Stomach (tissue), 9 donors: ENCODE results near the gene FNDC3B. TPM values are rescaled to one million over a fixed set of nuclear protein-coding genes. Genes with fewer than 3 reads are reported as not detected.
A peak's percentile ranks its signal among the peaks of the same experiment; 100 is the strongest.

Experiments
- DNase-seq, 2 donors: peaks; one replicate each; pipeline versions ENCODE4 v3.0.0 to v3.0.0-alpha.2; 2013 to 2019
- H3K27ac ChIP-seq, 5 donors: fragments of 200-600 bp in 4 of 5; sonication (generic) in 4 of 5; one replicate each; pipeline ENCODE4 v1.5.1; 2013 to 2019; ENCODE audit warnings: mild to moderate bottlenecking in 1 of 5, moderate library complexity in 1 of 5
- H3K27me3 ChIP-seq, 3 donors: fragments of 200-600 bp; sonication (generic); one replicate each; pipeline ENCODE4 v1.5.1; 2017 to 2019; ENCODE audit warnings: mixed run types in 1 of 3
- H3K36me3 ChIP-seq, 4 donors: fragments of 200-600 bp; sonication (generic); 1 replicate in 3 of 4; 2 replicates in 1 of 4; pipeline ENCODE4 v1.5.1; 2016 to 2019
- H3K4me1 ChIP-seq, 4 donors: fragments of 200-600 bp; sonication (generic); one replicate each; pipeline ENCODE4 v1.5.1; 2016 to 2019
- H3K4me3 ChIP-seq, 4 donors: fragments of 200-600 bp; sonication (generic) in 3 of 4; one replicate each; pipeline ENCODE4 v1.5.1; 2016 to 2019; ENCODE audit warnings: mild to moderate bottlenecking in 1 of 4
- H3K9me3 ChIP-seq, 4 donors: fragments of 200-600 bp; sonication (generic); one replicate each; pipeline ENCODE4 v1.5.1; 2016 to 2019
- CTCF ChIP-seq, 7 experiments: fragments of 450-650 bp in 4 of 7; fragments of 200-600 bp in 3 of 7; sonication (generic) in 3 of 7; IDR thresholded peaks; one replicate each; pipeline ENCODE4 v1.5.1; 2016 to 2019; ENCODE audit warnings: antibody characterized with exemption in 7 of 7, control low read depth in 2 of 7, mild to moderate bottlenecking in 1 of 7
- EP300 ChIP-seq: sonication (generic); formaldehyde crosslinking; IDR thresholded peaks from one replicate; pipeline ENCODE4 v1.6.1; 2017; ENCODE audit warnings: antibody characterized with exemption
- POLR2A ChIP-seq, 4 donors: fragments of 450-650 bp; IDR thresholded peaks; one replicate each; pipeline ENCODE4 v1.6.1; 2016; ENCODE audit warnings: antibody characterized with exemption in 4 of 4, control low read depth in 2 of 4, mild to moderate bottlenecking in 1 of 4, moderate library complexity in 1 of 4
- POLR2AphosphoS5 ChIP-seq, 3 donors: sonication (generic); formaldehyde crosslinking; IDR thresholded peaks; one replicate each; pipeline ENCODE4 v1.6.1; 2016; ENCODE audit warnings: antibody characterized with exemption in 3 of 3
- WGBS, 5 donors: extraction: QIAGEN DNeasy Blood & Tissue Kit in 3 of 5; methylation state at CpG; one replicate each; pipeline versions ENCODE4 v1.1.5 to v1.1.7; 2013 to 2018; 5-methylcytosine and 5-hydroxymethylcytosine counted together
- intact Hi-C: fragments of 100-400 bp; cut with DNase I; formaldehyde crosslinking; loops from one replicate; pipeline ENCODE4 v1.15.1; 2023; ENCODE audit warnings: low total_unique reads
- polyA plus RNA-seq, 3 donors: library from polyadenylated mRNA; stranded (reverse); fragments of 200-250 nt; gene quantifications; one replicate each; pipeline ENCODE4 v1.2.3, GENCODE V29; 2013
- small RNA-seq, 4 donors: library from RNA; depleted of rRNA; stranded (forward); fragments of <200 nt; gene quantifications; one replicate each; pipeline ENCODE3, GENCODE V24; 2016
- total RNA-seq, 5 donors: library from RNA; depleted of rRNA; stranded (reverse); fragments of >200 nt; gene quantifications; one replicate each; pipeline versions ENCODE4 v1.1.0 to v1.2.3, GENCODE V29; 2014 to 2016
- donor health status: healthy with polysubstance abuse.
- donor health status: Bipolar disorder and iron deficiency.
- donor health status: healthy.

FNDC3B gene
- total and polyA plus RNA-seq, 8 donors: 6.0 to 229 (median 53.7) TPM

- no peak for TF ChIP-seq EP300
- TF ChIP-seq POLR2AphosphoS5 (IDR thresholded peaks at IDR 0.05): no peak
- no peak for TF ChIP-seq POLR2A (IDR thresholded peaks at IDR 0.05)
- DNase-seq: peak in 1 of 2 donors; percentile 9
- Histone ChIP-seq H3K9me3 (peaks cover 0 to 6% (median 3%) of the 10 kb centered on the region in 4 donors), H3K27me3 (peaks cover 13 to 66% (median 37%) of the 10 kb centered on the region in 3 donors), H3K4me1 (peaks cover 7 to 30% (median 20%) of the 10 kb centered on the region in 4 donors), H3K4me3 (peak within 1 kb of the TSS in 1 of 4 donors; percentile 11), H3K27ac (no peak within 1 kb of the TSS), H3K36me3 (no peaks in the 10 kb centered on the region)
- WGBS, 5 donors: 7 to 14% (median 11%) methylated on average over 55 to 76 of the region's 76 CpGs
- intact Hi-C loops: no loop called here
Measured at GRCh38 chr3:172447611-172448579, 408.5 kb downstream of the FNDC3B start, which contains the start of gene GHSR. TSS of gene GHSR (minus strand) at chr3:172448456. CDS start at chr3:172448413, 43 bp downstream.

- H3K36me3 ChIP-seq: no peaks in the 10 kb centered on the region
Measured at GRCh38 chr3:172448661-172449465, 409.5 kb downstream of the FNDC3B start.

GRCh38 chr3:172449466-172450149 is 410.2 kb downstream of the FNDC3B start:
- 7 to 12% (median 9%) methylated on average over 25 to 34 of the region's 34 CpGs for WGBS, 5 donors
- peak in 1 of 2 donors; percentile 73 for DNase-seq
- Histone ChIP-seq H3K4me1 (peaks cover 7 to 30% (median 20%) of the 10 kb centered on the region in 4 donors), H3K9me3 (peaks cover 0 to 6% (median 3%) of the 10 kb centered on the region in 4 donors), H3K27ac (no peak overlapping the region), H3K4me3 (peak overlapping the region in 1 of 4 donors; percentile 6), H3K27me3 (peaks cover 13 to 66% (median 37%) of the 10 kb centered on the region in 3 donors), H3K36me3 (no peaks in the 10 kb centered on the region)
- intact Hi-C loops: no loop called here
- TF ChIP-seq POLR2AphosphoS5 (IDR thresholded peaks at IDR 0.05) (no peak), CTCF (IDR thresholded peaks at IDR 0.05) (no peak), EP300 (no peak), POLR2A (IDR thresholded peaks at IDR 0.05) (no peak)

More at GRCh38 chr3:172448661-172449465, 409.5 kb downstream of the FNDC3B start:
- peaks cover 13 to 66% (median 37%) of the 10 kb centered on the region in 3 donors for H3K27me3 ChIP-seq
- WGBS, 5 donors: 8 to 19% (median 11%) methylated on average over 34 to 43 of the region's 43 CpGs
- TF ChIP-seq POLR2AphosphoS5 (IDR thresholded peaks at IDR 0.05): no peak
- TF ChIP-seq CTCF (IDR thresholded peaks at IDR 0.05): no peak
- TF ChIP-seq POLR2A (IDR thresholded peaks at IDR 0.05): no peak
- no peak for TF ChIP-seq EP300
- intact Hi-C loops: no loop called here
- H3K4me3 ChIP-seq: no peak overlapping the region
- H3K9me3 ChIP-seq: peaks cover 0 to 6% (median 3%) of the 10 kb centered on the region in 4 donors
- H3K4me1 ChIP-seq: peaks cover 7 to 30% (median 20%) of the 10 kb centered on the region in 4 donors
- H3K27ac ChIP-seq: no peak overlapping the region
- DNase-seq: peak in 1 of 2 donors; percentile 3

Small RNA genes lying within 50 kb of the gene (small RNA-seq; reads per million reads assigned to genes)
- gene RN7SL141P: 0 reads per million in 4 donors

Other genes with a start within 250 kb of the FNDC3B start
- 10 to 100 TPM in 4 of 5 donors, 1 to 10 TPM in 1; 7.6 to 43.0 (median 25.1) TPM for gene PLD1, start 229.1 kb upstream of the FNDC3B start, total RNA-seq
- gene PLD1, start 229.1 kb upstream of the FNDC3B start, polyA plus RNA-seq: 1 to 10 TPM; 3.4 to 9.5 (median 8.6) TPM
- gene TMEM212, start 196.2 kb upstream of the FNDC3B start, total RNA-seq: not detected
- gene TMEM212, start 196.2 kb upstream of the FNDC3B start, polyA plus RNA-seq: not detected